ENCODE data around the gene MLLT10. TPM values are rescaled to one million over a fixed set of nuclear protein-coding genes. Genes with fewer than 3 reads are reported as not detected.

Gene MLLT10
- total RNA-seq, 1 experiment from 2014 or later: 45.2 TPM

GRCh38 chr10:21570761-21571521 lies 36.9 kb downstream of the MLLT10 start (continued):
- TF ChIP-seq REST (IDR thresholded peaks at IDR 0.05; ENCODE audit: low read depth): no peak
- TF ChIP-seq, protein P1, sequence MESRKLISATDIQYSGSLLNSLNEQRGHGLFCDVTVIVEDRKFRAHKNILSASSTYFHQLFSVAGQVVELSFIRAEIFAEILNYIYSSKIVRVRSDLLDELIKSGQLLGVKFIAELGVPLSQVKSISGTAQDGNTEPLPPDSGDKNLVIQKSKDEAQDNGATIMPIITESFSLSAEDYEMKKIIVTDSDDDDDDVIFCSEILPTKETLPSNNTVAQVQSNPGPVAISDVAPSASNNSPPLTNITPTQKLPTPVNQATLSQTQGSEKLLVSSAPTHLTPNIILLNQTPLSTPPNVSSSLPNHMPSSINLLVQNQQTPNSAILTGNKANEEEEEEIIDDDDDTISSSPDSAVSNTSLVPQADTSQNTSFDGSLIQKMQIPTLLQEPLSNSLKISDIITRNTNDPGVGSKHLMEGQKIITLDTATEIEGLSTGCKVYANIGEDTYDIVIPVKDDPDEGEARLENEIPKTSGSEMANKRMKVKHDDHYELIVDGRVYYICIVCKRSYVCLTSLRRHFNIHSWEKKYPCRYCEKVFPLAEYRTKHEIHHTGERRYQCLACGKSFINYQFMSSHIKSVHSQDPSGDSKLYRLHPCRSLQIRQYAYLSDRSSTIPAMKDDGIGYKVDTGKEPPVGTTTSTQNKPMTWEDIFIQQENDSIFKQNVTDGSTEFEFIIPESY (IDR thresholded peaks at IDR 0.05; ENCODE audit: extremely low read depth, insufficient replicate concordance, low read length): no peak
- TF ChIP-seq YY1 (IDR thresholded peaks at IDR 0.05; ENCODE audit: extremely low read depth, insufficient replicate concordance, low read depth, low read length): no peak

DNA sequence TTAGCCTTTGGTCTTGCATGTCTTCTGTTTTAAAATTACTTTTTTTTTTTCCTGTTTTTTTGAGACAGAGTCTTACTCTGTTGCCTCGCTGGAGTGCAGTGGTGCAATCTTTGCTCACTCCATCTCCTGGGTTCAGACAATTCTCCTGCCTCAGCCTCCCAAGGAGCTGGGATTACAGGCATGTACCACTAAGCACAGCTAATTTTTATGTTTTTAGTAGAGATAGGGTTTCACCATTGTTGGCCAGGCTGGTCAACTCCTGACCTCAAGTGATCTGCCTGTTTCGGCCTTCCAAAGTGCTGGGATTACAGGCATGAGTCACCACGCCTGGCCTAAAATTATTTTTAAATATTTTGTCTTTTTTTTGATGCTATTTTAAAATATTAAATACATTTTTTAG lies 38.5 kb downstream of the MLLT10 start:
- DNase-seq (ENCODE audit: low read depth, low spot score): no peak
- TF ChIP-seq ELF1 (IDR thresholded peaks at IDR 0.05; ENCODE audit: borderline replicate concordance, low read depth): no peak
- no peak for TF ChIP-seq SP1 (IDR thresholded peaks at IDR 0.05; ENCODE audit: low read depth)
- TF ChIP-seq, protein P1 (IDR thresholded peaks at IDR 0.05; ENCODE audit: extremely low read depth, insufficient replicate concordance, low read length): no peak
- no peak for TF ChIP-seq POLR2AphosphoS5 (IDR thresholded peaks at IDR 0.05; ENCODE audit: low read depth, low read length)
- no peak for TF ChIP-seq CEBPB (IDR thresholded peaks at IDR 0.05; ENCODE audit: low read depth)
- TF ChIP-seq CBX3 (IDR thresholded peaks at IDR 0.05; ENCODE audit: low read depth): no peak
- TF ChIP-seq CTCF (IDR thresholded peaks at IDR 0.05 in 2 of 3, conservative IDR thresholded peaks at IDR 0.05 in 1 of 3; ENCODE audit: borderline replicate concordance in 1 of 3, insufficient read depth in 1 of 3, low read depth in 2 of 3, low read length in 2 of 3): no peak

More for the DNA sequence above, 38.5 kb downstream of the MLLT10 start:
- no peaks in the 10 kb centered on the region for H3K27me3 ChIP-seq (ENCODE audit: insufficient read depth, low read length)
- peaks cover 4% of the 10 kb centered on the region; the same call in 1 of the 2 replicates for H4K20me1 ChIP-seq (ENCODE audit: insufficient read depth)
- ChIA-PET CTCF (no interaction called here), RAD21 (ENCODE audit: low non-redundant PET in 1 of 2, low total read pairs in 2 of 2, uncharacterized antibody in 2 of 2, unreplicated experiment in 2 of 2) (no interaction called here), POLR2A (no interaction called here)
- no peak overlapping the region for H3K4me3 ChIP-seq (replicated peaks in 1 of 2; ENCODE audit: low read depth in 1 of 2, low read length in 2 of 2)
- H3K4me2 ChIP-seq (ENCODE audit: low read length): no peak overlapping the region
- no peaks in the 10 kb centered on the region for H3K9me3 ChIP-seq (ENCODE audit: control insufficient read depth in 1 of 2, insufficient read depth in 1 of 2, low read depth in 1 of 2, low read length in 2 of 2)
- ATAC-seq: no peak
- H2AFZ ChIP-seq (ENCODE audit: low read depth, low read length, poor library complexity, severe bottlenecking): no peak overlapping the region
- no TSS peak for BruUV-seq (replicated peaks)
- H3K36me3 ChIP-seq (ENCODE audit: control insufficient read depth in 1 of 2, insufficient read depth in 2 of 2, low read length in 2 of 2): no peaks in the 10 kb centered on the region; a peak in 1 of 4 replicates
- peaks cover 100% of the 10 kb centered on the region for H3K79me2 ChIP-seq (ENCODE audit: insufficient read depth, low read length)
- no peaks in the 10 kb centered on the region for H3K9me2 ChIP-seq (ENCODE audit: insufficient read depth)
- no peaks in the 10 kb centered on the region; a peak in 1 of 4 replicates for H3K4me1 ChIP-seq (ENCODE audit: control insufficient read depth in 1 of 2, insufficient read depth in 2 of 2, low read length in 2 of 2)
- intact Hi-C loops (cut with micrococcal nuclease): no loop called here
- H3K9ac ChIP-seq (ENCODE audit: low read length): no peak overlapping the region
- H3K27ac ChIP-seq (ENCODE audit: low read depth, low read length): no peak overlapping the region
